Panc1 (cell line): Measurements from ENCODE around the gene GRID2.

Source experiments
- CTCF ChIP-seq: fragments of 450-650 bp; IDR thresholded peaks from 2 replicates; pipeline ENCODE4 v1.5.1; 2017; ENCODE audit warnings: mild to moderate bottlenecking
- POLR2AphosphoS5 ChIP-seq: IDR thresholded peaks from 2 replicates; pipeline ENCODE4 v1.6.1; 2012; ENCODE audit warnings: mild to moderate bottlenecking, low read depth, low read length, moderate library complexity

- TF ChIP-seq POLR2AphosphoS5, result no peak
- TF ChIP-seq CTCF, result no peak
Measured at GRCh38 chr4:93649828-93650227, 1346.1 kb downstream of the GRID2 start.
